Measurements from ENCODE around the gene PCDHA7. TPM values are rescaled to one million over a fixed set of nuclear protein-coding genes. Genes with fewer than 3 reads are reported as not detected.
"Not testable (repeated sequence)": the region's sequence is repeated elsewhere in the genome, so short reads cannot be mapped to it uniquely, and the experiment has no call there.

The PCDHA7 gene
- under 0.01 TPM in 1 of 2 replicates, not detected in the other for total RNA-seq

DNA sequence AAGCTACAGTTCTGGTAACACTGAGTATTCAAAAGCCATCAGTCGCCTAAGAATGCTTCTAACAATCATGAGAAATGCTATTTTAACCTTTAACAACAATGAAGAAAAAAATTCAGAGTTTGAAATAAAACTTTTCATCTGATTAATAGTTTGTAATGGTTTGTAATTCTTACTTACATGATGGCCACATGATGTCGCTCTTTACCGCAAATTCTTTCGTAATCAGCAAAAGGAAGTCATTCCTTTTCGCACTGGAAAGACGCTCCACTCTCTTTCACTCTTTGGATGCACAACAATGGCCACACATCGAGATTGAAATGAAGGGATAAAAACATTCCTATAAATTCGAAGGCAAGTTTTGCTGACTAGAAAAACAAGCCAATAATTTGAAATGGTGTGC, at the start of gene PCDHA7:
TSS of gene PCDHA7 (plus strand) at position 277 of the 400 bp plus-strand sequence. CDS start at position 392, 115 bp downstream.
- DNase-seq (ENCODE audit: low read depth) = no peak
- H3K4me3 ChIP-seq (ENCODE audit: low read depth, low read length) = peak within 1 kb of the TSS; percentile 11
- peak; percentile 16 for TF ChIP-seq CTCF (conservative IDR thresholded peaks at IDR 0.05; ENCODE audit: low read depth, low read length)

- TF ChIP-seq CTCF (conservative IDR thresholded peaks at IDR 0.05; ENCODE audit: low read depth, low read length) = peak; percentile 19
- no peak for DNase-seq (ENCODE audit: low read depth)
- H3K4me3 ChIP-seq (ENCODE audit: low read depth, low read length) = no peak within 1 kb of the TSS
Observed at GRCh38 chr5:140785905-140786686, 48.0 kb upstream of the PCDHA7 start, which contains the start of gene PCDHA1. Gene PCDHA1 (plus strand): TSS chr5:140786140.

GRCh38 chr5:140787422-140787821, 46.6 kb upstream of the PCDHA7 start:
- not testable (repeated sequence) for DNase-seq (ENCODE audit: low read depth); H3K4me3 ChIP-seq (ENCODE audit: low read depth, low read length)

DNA sequence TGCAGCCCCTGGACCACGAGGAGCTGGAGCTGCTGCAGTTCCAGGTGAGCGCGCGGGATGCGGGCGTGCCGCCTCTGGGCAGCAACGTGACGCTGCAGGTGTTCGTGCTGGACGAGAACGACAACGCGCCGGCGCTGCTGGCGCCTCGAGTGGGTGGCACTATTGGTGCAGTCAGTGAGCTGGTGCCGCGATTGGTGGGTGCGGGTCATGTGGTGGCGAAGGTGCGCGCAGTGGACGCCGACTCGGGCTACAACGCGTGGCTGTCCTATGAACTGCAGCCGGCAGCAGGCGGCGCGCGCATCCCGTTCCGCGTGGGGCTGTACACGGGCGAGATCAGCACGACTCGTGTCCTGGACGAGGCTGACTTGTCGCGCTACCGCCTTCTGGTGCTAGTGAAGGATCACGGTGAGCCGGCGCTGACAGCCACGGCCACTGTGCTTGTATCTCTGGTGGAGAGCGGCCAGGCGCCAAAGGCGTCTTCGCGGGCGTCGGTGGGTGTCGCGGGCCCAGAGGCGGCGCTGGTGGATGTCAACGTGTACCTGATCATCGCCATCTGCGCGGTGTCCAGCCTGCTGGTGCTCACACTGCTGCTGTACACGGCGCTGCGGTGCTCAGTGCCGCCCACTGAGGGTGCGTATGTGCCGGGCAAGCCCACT, 46.1 kb upstream of the PCDHA7 start:
- not testable (repeated sequence) for DNase-seq (ENCODE audit: low read depth); H3K4me3 ChIP-seq (ENCODE audit: low read depth, low read length)

GRCh38 chr5:140791089-140791488, 43.0 kb upstream of the PCDHA7 start:
- H3K4me3 ChIP-seq (ENCODE audit: low read depth, low read length) = no peak overlapping the region
- no peak for DNase-seq (ENCODE audit: low read depth)
- TF ChIP-seq CTCF (conservative IDR thresholded peaks at IDR 0.05; ENCODE audit: low read depth, low read length) = no peak

- no peak for DNase-seq (ENCODE audit: low read depth)
- TF ChIP-seq CTCF (conservative IDR thresholded peaks at IDR 0.05; ENCODE audit: low read depth, low read length) = peak; percentile 39
- peak within 1 kb of the TSS; percentile 36 for H3K4me3 ChIP-seq (ENCODE audit: low read depth, low read length)
Observed at GRCh38 chr5:140794595-140795258, 39.3 kb upstream of the PCDHA7 start, which contains the start of gene PCDHA2. Gene PCDHA2 (plus strand): TSS chr5:140794852.

DNA sequence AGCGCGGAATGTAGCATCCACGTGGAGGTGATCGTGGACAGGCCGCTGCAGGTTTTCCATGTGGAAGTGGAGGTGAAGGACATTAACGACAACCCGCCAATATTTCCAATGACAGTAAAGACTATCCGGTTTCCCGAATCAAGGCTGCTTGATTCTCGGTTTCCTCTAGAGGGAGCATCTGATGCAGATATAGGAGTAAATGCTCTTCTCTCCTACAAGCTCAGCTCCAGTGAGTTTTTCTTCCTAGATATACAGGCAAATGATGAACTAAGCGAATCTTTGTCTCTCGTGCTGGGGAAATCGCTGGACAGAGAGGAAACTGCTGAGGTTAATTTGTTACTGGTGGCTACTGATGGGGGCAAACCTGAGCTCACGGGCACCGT, 38.8 kb upstream of the PCDHA7 start:
- no peak for DNase-seq (ENCODE audit: low read depth)
- peak; percentile 36 for TF ChIP-seq CTCF (conservative IDR thresholded peaks at IDR 0.05; ENCODE audit: low read depth, low read length)
- peak overlapping the region; percentile 36 for H3K4me3 ChIP-seq (ENCODE audit: low read depth, low read length)

DNA sequence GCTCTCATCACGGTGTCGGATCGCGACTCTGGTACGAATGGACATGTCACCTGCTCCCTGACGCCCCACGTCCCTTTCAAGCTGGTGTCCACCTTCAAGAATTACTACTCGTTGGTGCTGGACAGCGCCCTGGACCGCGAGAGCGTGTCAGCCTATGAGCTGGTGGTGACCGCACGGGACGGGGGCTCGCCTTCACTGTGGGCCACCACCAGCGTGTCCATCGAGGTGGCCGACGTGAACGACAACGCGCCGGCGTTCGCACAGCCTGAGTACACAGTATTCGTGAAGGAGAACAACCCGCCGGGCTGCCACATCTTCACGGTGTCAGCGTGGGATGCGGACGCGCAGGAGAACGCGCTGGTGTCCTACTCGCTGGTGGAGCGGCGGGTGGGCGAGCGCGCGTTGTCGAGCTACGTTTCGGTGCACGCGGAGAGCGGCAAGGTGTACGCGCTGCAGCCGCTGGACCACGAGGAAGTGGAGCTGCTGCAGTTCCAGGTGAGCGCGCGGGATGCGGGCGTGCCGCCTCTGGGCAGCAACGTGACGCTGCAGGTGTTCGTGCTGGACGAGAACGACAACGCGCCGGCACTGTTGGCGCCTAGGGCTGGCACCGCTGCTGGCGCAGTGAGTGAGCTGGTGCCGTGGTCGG, 37.9 kb upstream of the PCDHA7 start:
- DNase-seq (ENCODE audit: low read depth) = not testable (repeated sequence)

More for the DNA sequence above, 37.9 kb upstream of the PCDHA7 start:
- not testable (repeated sequence) for H3K4me3 ChIP-seq (ENCODE audit: low read depth, low read length)

Measured in epithelial cell of proximal tubule (primary cell).